T-helper 1 cell treated with Interleukin-12 subunit alpha and Interleukin-12 subunit beta and Interleukin-4 antibody, amounts not matched to agents 30 μg/mL and 1 μg/mL, for 36 hours (primary cell): ENCODE results near the gene USP48.
A peak's percentile ranks its signal among the peaks of the same experiment; 100 is the strongest.

ENCODE experiments used
- H3K27ac Mint-ChIP-seq: one replicate; pipeline ENCODE4 v1.8.0; 2021; ENCODE audit warnings: mild to moderate bottlenecking, mixed read lengths
- H3K27me3 Mint-ChIP-seq: one replicate; pipeline ENCODE4 v1.8.0; 2021; ENCODE audit warnings: low read depth, mixed read lengths
- H3K36me3 Mint-ChIP-seq: one replicate; pipeline ENCODE4 v1.8.0; 2021; ENCODE audit warnings: low read depth, mixed read lengths
- H3K4me1 Mint-ChIP-seq: one replicate; pipeline ENCODE4 v1.8.0; 2021; ENCODE audit warnings: low read depth, mixed read lengths
- H3K4me3 Mint-ChIP-seq: one replicate; pipeline ENCODE4 v1.8.0; 2021; ENCODE audit warnings: mild to moderate bottlenecking, moderate library complexity, mixed read lengths
- H3K9me3 Mint-ChIP-seq: one replicate; pipeline ENCODE4 v1.8.0; 2021; ENCODE audit warnings: mixed read lengths

USP48 gene

DNA sequence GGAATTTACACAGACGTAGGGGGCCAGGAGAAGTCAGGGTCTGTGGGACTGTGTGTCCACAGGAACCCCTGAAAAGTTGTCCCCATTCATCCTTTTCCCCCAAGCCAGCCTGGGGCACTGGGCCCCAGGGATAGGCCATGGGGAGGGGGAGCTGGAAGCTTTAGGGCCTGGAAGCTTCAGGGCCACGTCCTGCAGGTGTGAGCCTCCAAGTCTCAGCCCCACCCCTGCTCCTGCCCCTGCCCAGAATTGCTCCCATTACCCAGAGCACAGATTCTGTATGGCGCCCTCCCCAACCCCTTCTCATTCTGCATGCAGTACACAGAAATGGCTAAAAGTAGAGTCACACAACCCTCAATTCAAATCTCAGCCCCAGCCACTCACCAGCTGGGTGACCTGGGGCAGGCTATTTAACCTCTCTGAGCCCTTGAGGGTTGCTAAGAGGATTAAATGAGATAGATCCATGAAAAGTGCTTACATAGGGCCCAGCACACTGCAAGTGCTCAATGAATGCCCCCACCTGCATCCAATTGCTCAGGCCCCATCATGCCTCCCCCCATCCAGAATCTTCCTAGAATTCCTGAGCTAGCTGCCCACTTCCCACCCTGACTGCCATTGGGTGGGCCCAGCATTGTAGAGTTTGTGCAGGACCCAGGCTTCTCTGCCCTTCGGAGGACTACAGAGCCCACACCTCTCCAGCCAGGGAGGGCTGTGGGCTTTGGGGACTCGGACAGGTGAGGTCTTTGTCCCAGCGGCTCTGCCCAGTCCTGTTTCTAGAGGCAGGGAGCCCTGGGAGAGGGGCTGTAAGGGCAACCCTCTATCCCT is 120.3 kb downstream of the USP48 start:
- no peak overlapping the region for H3K27ac Mint-ChIP-seq
- no peaks in the 10 kb centered on the region for H3K9me3 Mint-ChIP-seq
- no peak overlapping the region for H3K4me3 Mint-ChIP-seq
- H3K36me3 Mint-ChIP-seq, result no peaks in the 10 kb centered on the region
- H3K27me3 Mint-ChIP-seq, result peaks cover 22% of the 10 kb centered on the region
- H3K4me1 Mint-ChIP-seq, result peaks cover 1% of the 10 kb centered on the region

DNA sequence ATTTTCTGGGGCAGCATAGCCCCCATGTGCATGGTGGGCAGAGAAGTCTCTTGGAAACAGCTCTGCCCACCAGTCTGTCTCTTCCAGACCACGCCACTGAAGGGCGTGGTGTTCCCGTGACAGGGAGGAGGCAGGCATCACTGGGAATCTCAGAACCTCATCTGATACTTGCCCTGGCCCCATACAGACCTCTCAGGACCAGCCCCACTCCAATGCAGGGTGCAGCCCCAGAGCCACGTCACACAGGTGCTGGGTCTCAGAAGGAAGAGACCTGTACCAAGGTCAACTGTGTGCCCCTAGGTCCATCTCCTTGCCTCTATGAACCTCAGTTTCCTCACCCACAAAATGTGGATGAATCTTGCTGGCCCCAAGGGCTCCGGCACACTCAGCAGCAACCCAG is 121.1 kb downstream of the USP48 start:
- Mint-ChIP-seq H3K4me1 (peaks cover 1% of the 10 kb centered on the region), H3K27ac (no peak overlapping the region), H3K9me3 (no peaks in the 10 kb centered on the region), H3K4me3 (no peak overlapping the region), H3K36me3 (no peaks in the 10 kb centered on the region), H3K27me3 (peaks cover 23% of the 10 kb centered on the region)

DNA sequence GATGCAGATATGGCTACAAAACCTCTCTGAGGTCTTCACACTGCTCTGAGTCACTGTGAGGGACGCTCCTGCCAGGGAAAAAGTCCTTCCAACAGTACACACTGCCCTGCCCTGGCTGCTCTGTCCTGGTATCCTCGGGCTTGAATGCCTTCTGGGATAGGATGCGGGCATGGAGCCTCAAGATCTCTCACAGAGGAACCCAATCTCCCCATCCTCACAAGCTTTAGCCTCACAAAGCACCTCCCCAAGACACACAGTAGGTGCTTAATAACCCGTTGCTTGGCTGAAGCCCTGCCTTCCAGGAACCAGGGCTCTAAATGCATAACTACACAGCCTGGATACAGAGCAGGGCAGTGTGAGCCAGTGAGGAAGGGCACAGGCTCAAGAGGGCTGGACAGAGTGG is 123.0 kb downstream of the USP48 start:
- Mint-ChIP-seq H3K27ac (no peak overlapping the region), H3K4me3 (no peak overlapping the region), H3K9me3 (no peaks in the 10 kb centered on the region), H3K4me1 (peaks cover 1% of the 10 kb centered on the region), H3K27me3 (peaks cover 24% of the 10 kb centered on the region), H3K36me3 (no peaks in the 10 kb centered on the region)

DNA sequence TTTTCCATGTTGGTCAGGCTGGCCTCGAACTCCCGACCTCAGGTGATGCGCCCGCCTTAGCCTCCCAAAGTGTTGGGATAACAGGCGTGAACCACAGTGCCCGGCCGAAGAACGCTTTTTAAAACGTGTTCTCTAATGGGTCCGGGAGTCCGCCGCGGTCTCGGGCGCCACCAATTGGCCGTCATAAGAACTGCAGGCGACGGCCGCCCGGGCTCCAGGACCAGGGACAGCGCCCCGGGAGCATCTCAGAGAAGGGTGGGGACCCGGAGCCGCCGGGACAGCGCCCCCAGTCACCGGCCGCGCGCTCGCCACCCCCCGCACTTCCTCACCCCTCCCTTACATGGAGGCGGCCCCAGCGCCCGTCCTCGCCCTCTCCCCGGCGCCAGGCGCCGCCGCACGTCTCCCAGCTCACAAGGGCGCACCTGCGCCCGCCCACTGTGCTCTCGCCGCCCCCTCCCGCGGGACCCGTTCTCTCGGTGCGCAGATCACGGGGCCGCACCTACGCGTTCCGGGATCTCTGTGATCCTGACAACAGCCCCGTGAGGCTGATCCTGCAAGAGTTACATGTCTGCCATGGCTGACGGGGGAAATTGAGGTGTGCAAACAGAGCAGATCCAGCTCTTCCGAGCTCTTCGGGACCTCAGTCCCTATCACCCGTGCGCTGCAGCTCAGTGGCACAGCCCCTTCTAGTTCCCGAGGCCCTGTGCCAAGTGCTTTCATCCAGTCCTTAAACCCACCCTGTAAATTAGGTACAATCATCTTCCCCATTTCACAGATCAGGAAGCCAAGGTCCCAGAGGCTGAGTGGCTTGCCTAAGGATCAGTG is 123.6 kb downstream of the USP48 start:
- Mint-ChIP-seq H3K9me3 (no peaks in the 10 kb centered on the region), H3K4me3 (no peak overlapping the region), H3K4me1 (peaks cover 1% of the 10 kb centered on the region)

DNA sequence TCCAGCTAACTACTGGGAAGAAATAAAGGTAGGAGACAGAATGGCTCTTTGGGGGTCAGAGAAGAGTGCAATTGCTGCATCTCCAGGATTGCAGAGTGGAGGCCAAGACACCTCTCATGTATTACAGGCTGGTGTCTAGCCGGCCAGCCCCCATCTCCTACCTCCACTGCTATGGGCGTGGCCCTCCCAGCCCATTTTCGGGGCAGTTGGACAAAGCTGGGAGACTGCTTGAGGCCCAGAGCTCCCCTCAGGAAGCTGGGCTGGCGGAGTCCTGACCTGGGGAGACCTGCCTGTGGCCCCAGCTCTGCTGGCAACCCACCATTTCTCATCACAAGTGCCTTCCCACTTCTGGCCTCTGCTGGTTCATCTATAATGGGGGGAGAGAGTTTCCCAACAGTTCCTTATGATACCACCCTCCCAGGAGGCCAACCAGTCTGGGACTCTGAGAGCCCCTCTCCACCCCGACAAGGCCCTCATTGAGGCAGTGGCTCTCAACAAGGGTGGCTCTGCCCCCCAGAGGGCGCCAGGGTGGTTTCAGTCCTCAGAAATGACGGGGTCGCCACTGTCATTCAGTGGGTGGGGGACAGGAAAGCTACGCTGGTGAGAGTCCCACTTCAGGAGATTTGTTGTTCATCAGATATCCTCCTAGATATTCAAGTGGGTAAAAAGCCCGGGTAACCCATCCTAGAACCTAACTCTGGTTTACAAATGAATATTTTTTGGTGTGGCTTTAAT is 125.3 kb downstream of the USP48 start:
- Mint-ChIP-seq H3K27ac (no peak overlapping the region), H3K4me3 (no peak overlapping the region), H3K27me3 (peaks cover 36% of the 10 kb centered on the region), H3K9me3 (no peaks in the 10 kb centered on the region), H3K36me3 (no peaks in the 10 kb centered on the region), H3K4me1 (peaks cover 2% of the 10 kb centered on the region)

More for the DNA sequence above, 123.6 kb downstream of the USP48 start:
- H3K36me3 Mint-ChIP-seq, result no peaks in the 10 kb centered on the region
- H3K27me3 Mint-ChIP-seq, result peaks cover 26% of the 10 kb centered on the region
- H3K27ac Mint-ChIP-seq, result no peak overlapping the region

DNA sequence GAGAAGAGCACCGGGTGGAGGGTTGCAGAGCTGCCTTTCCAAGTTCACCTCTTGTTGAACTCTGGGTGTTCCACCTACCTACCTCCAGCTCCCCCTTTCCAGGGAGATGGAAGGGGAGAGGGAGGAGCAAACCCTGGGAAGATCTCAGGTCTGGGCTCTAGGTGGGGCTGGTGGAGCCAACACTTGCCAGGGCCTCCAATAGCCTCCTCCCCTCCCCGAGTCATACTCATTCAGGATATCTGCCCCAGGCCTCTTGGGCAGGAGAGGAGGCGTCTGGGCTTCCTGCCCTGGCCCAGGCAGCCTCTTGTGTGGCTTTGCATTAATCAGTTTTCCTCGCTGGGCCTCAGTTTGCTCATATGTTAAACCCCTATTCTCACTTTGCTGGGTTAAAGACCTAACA is 127.2 kb downstream of the USP48 start:
- no peaks in the 10 kb centered on the region for H3K9me3 Mint-ChIP-seq
- H3K27ac Mint-ChIP-seq, result no peak overlapping the region
- peaks cover 13% of the 10 kb centered on the region for H3K4me1 Mint-ChIP-seq
- H3K27me3 Mint-ChIP-seq, result peaks cover 45% of the 10 kb centered on the region
- no peak overlapping the region for H3K4me3 Mint-ChIP-seq
- no peaks in the 10 kb centered on the region for H3K36me3 Mint-ChIP-seq

DNA sequence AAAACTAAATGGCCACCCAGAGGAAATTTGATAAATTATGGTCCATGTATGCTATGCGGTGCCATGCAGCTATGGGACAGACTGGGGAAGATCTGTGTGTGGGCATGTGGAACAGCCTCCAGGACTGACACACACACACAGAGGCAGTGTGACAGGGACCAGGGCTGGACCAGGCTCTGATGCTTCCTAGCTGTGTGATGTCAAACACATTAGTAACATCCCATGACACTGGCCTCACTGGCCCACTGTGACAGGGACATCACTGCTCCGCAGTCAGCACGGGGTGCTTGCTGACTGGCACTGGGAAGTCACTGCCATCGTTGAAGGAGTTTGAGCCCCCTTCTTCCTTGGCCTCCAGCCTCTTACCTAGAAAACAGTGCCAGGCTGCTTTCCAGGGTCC is 127.7 kb downstream of the USP48 start:
- Mint-ChIP-seq H3K27me3 (peaks cover 44% of the 10 kb centered on the region), H3K4me3 (no peak overlapping the region), H3K9me3 (no peaks in the 10 kb centered on the region), H3K4me1 (peaks cover 13% of the 10 kb centered on the region), H3K27ac (no peak overlapping the region), H3K36me3 (no peaks in the 10 kb centered on the region)

DNA sequence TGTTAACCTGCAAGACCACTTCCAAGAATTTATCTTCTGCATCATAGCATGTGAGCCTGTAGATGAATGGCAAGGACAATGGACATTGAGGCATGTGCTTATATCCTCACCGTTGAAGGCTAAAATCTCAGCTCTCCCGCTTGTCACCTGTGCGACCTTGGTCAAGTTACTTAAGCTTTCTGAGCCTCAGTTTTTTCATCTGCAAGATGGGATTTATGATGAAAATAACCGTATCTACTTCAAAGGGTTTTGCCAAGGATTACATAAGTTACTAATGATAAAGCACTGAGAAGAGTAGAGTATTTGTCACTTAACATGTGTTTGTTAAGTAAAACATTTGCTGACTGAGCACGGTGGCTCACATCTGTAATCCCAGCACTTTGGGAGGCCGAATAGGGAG is 128.7 kb downstream of the USP48 start:
- Mint-ChIP-seq H3K4me3 (no peak overlapping the region), H3K4me1 (peaks cover 12% of the 10 kb centered on the region), H3K27me3 (peaks cover 42% of the 10 kb centered on the region), H3K27ac (no peak overlapping the region), H3K36me3 (no peaks in the 10 kb centered on the region), H3K9me3 (no peaks in the 10 kb centered on the region)

DNA sequence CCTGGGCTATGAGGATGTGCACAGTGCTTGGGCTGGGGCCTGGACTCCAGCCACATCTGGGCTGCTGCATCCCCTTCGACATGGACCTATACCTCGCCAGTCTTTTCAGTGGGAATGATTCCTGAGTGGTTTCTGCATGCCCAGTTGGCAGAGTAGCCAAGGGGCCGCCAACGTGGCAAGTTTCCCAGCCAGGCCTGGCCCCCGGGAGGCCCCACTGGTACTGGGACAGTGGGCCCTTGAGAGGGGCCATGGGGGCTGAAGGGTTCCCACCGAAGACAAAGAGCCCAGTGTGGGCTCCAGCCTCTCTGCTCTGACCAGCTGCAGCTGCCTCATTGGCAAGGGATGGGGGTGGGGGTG is 129.2 kb downstream of the USP48 start:
- H3K27ac Mint-ChIP-seq, result no peak overlapping the region
- no peak overlapping the region for H3K4me3 Mint-ChIP-seq
- peaks cover 12% of the 10 kb centered on the region for H3K4me1 Mint-ChIP-seq
- no peaks in the 10 kb centered on the region for H3K36me3 Mint-ChIP-seq
- no peaks in the 10 kb centered on the region for H3K9me3 Mint-ChIP-seq
- peaks cover 42% of the 10 kb centered on the region for H3K27me3 Mint-ChIP-seq

DNA sequence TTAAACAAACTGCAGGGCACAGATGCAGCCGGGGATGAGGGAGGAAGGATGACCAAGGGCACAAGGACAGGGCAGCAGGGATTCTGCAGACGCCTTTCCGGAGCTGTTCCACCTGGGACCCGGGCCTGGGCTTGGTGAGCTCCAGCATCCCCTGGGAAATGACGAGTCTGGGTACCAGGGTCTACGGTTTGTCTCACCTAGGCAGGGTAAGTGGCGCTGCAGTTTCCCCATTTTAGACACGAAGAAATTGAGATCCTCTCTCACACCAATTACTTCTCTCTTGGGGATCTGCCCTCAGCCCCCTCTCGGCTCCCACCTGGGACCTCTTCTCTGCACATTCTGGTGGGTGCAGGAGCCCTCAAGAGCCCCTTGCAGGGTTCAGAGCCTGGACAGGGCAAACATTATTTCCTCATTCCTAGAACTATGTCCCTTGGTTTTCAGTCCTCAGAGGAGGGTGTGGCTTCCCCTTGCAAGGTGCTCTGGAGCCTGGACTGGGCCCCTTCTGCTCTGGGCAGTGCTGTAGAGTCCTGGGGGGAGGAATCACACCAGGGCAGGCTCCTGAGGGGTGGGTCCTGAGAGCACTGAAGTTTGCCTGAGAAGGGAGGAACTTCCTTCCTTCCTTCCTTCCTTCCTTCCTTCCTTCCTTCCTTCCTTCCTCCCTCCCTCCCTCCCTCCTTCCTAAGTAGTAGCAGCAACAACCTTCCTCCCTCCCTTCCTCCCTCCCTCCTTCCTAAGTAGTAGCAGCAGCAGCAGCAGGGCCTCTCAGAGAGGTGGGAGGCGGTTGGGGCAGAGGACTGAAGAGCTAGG is 129.8 kb downstream of the USP48 start:
- Mint-ChIP-seq H3K4me1 (peaks cover 12% of the 10 kb centered on the region), H3K36me3 (no peaks in the 10 kb centered on the region), H3K27ac (no peak overlapping the region), H3K27me3 (peaks cover 45% of the 10 kb centered on the region), H3K9me3 (no peaks in the 10 kb centered on the region), H3K4me3 (peak overlapping the region; percentile 78)

DNA sequence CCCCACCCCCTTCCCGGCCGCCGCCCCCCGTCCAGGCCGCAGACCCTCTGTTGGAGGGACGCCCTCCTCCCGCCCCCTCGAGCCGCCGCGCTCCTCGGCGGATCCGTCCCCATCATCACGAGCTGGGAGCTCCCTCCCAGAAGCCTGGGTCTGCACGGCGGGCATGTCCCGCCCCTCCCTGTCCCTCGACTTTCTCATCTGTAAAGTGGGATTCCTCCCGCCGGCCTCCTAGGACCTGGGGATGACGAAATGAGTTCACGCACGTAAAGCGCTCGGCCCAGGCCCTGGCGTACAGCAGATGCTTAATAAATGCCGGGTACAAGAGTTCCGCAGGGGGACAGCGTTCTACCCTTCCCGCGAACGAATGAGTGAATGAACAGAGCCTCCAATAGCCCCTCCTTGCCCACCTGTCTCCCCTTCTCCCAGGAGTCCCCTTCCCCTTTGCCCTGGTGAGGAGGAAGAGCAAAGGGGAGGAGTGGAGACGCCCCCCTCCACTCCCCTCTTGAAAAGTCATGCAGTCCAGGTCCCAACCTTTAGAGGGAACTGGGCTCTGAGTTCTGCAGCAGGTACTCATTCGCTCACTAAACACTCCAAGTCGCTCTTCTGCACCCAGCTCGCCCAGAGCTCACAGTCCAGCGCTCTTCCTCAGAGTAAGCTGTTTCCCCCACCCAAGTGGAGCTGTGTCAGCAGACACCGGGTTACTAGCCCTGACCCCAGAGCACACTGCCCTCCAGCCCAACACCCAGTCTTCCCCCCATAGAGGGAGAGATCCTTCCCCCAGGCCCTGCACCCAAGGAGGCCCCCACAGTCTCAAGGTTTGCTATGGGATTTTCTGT is 130.6 kb downstream of the USP48 start:
- H3K27ac Mint-ChIP-seq, result peak overlapping the region; percentile 26
- H3K4me3 Mint-ChIP-seq, result peak overlapping the region; percentile 78
- H3K9me3 Mint-ChIP-seq, result no peaks in the 10 kb centered on the region
- H3K4me1 Mint-ChIP-seq, result peaks cover 12% of the 10 kb centered on the region
- H3K36me3 Mint-ChIP-seq, result no peaks in the 10 kb centered on the region
- H3K27me3 Mint-ChIP-seq, result peaks cover 44% of the 10 kb centered on the region

DNA sequence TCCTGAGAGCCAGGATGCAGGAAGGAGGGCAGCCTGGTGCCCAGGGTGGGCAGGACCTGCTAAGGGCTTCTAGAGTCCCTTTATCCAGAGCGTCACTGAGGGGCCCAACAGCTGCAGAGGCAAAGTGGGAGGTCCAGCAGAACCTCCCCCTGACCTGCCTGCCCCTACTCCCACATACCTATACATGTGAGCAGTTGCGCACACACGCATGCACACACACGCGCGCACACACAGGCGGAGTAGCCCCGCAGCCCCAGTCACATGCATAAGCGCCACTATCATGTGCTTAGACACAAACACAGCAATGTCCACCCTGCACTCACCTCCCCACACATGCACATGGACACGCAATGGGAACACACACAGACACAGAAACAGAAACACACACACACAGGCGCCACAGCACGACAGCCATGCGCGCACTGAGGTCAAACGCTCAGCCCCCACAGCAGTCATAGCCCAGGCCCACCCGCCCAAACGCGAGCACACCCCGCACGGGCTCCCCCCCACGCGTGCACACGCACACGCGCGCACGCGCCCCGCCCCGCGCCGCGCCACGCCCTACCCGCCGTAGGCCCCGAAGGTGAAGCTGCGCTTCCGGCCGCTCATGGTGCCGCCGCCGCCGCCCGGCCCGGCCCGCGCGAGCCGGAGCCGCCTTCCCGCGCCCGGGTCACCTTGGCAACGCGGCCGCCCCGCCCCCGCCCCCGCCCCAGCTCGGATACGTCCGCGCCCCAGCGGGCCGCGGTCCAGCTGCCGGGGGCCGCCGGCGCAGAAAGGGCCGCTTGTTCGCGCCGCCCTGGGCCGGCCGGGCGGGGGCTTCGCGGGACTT is 131.5 kb downstream of the USP48 start:
- no peak overlapping the region for H3K27ac Mint-ChIP-seq
- H3K4me1 Mint-ChIP-seq, result peaks cover 12% of the 10 kb centered on the region
- H3K36me3 Mint-ChIP-seq, result no peaks in the 10 kb centered on the region
- H3K27me3 Mint-ChIP-seq, result peaks cover 36% of the 10 kb centered on the region
- peak overlapping the region; percentile 82 for H3K4me3 Mint-ChIP-seq
- H3K9me3 Mint-ChIP-seq, result no peaks in the 10 kb centered on the region

DNA sequence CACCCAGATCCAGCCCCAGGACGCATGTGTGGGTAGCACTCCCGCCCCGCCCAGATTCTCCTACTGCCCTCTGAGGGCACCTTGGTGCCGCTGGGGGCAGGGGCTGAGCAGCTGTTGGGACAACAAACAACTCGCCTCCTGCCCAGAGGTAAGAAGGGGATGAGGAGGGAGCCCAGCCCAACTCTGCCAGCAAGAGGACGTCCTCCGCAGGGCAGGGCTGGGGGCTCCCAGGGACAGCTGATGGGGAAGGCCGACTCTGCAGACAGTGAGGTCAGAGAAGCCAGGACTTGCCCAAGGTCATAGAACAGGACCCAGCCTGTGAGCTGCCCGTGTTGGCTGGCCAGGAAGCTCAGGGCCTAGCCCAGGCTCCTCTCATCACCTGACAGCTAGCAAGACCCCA is 132.5 kb downstream of the USP48 start:
- Mint-ChIP-seq H3K27ac (no peak overlapping the region), H3K27me3 (peaks cover 36% of the 10 kb centered on the region), H3K4me3 (no peak overlapping the region), H3K9me3 (no peaks in the 10 kb centered on the region), H3K4me1 (peaks cover 12% of the 10 kb centered on the region), H3K36me3 (no peaks in the 10 kb centered on the region)
